ENCODE results near the gene CCL24.
"Not testable (repeated sequence)": the region's sequence is repeated elsewhere in the genome, so short reads cannot be mapped to it uniquely, and the experiment has no call there.

The CCL24 gene, protein sequence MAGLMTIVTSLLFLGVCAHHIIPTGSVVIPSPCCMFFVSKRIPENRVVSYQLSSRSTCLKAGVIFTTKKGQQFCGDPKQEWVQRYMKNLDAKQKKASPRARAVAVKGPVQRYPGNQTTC

DNA sequence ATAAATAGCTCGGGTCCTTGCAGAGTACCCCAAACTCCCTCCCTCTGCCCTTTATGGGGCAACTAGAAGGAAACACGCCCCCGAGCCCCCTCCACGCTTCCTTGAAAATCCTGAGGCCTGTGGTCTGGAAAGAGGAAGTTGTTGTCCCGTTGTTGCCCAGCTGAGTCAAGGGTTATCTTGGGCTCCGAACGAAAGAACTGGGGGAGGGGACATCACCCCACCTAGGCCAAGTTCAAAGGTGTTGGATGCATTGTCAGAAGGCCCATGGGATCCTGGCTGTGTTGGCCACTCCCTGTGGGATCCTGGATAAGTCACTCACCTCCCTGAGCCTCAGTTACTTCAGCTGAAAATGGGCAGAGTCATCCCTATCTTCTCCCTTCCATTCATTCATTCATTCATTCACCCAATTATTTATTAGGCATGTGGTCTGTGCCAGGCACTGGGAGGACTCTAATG is at the start of gene CCL24:
Gene CCL24 (minus strand): TSS at position 26 of the 456 bp plus-strand sequence. CDS start 91 bp downstream, outside the sequence.
- no peak for DNase-seq (ENCODE audit: low spot score)

DNA sequence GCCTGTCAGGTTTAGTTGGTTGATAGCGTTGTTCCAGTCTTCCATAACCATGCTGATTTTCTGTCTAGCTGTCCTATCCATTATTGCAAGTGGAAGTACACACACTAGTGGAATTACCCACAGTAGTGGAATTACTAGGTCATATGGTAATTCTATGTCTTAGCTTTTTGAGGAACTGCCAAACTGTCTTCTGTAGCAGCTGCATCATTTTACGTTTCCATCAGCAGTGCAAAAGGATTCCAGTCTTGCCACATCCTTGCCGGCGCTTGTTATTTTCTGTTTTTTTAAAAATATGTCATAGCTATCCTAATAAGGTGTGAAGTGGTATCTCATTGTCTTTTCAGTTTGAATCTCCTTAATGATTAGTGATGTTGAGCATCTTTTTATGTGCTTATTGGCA is 48.0 kb upstream of the CCL24 start:
- no peak for DNase-seq (ENCODE audit: low spot score)

DNA sequence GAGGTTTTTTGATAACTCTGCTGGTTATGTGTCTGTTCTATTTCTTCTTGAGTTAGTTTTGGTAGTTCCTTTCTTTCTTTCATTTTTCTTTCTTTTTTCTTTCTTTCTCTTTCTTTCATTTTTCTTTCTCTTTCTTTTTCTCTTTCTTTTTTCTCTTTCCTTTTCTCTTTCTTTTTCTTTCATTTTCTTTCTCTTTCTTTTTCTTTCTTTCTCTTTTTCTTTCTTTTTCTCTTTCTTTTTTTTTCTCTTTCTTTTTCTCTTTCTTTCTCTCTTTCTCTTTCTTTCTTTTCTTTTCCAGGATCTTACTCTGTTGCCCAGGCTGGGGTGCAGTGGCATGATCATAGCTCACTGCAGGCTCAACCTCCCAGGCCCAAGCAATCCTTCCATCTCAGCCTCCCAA is 44.8 kb upstream of the CCL24 start:
- no peak for DNase-seq (ENCODE audit: low spot score)

DNA sequence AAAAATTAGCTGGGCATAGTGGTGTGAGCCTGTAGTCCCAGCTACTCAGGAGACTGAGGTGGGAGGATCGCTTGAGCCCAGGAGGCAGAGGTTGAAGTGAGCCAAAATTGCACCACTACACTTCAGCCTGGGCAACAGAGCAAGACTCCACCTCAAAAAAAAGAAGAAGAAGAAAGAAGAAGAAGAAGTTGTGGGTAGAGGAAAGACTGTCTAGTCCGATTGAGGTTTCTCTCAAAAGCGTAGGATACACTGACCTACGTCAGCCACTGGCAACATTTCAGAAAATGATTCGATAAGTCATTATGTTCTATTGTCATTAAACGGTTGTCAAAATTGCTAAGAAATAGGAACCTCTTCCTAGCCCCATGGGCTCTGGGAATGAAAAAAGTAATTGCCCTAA is 42.9 kb upstream of the CCL24 start:
- no peak for DNase-seq (ENCODE audit: low spot score)

DNA sequence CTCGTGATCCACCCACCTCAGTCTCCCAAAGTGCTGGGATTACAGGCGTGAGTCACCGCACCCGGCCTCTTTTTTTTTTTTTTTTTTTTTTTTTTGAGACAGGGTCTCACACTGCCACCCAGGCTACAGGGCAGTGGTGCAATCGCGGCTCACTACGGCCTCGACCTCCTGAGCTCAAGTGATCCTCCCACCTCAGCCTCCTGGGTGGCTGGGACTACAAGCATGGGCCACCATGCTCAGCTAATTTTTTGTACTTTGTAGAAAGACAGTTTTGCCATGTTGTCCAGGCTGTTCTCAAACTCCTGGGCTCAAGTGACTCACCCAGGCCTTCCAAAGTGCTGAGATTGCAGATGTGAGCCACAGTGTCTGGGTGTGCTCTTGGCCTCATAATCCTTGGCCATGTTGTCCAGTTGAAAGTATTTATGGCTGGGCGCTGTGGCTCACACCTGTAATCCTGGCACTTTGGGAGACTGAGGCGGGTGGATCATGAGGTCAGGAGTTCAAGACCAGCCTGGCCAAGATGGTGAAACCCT is 41.3 kb upstream of the CCL24 start:
- DNase-seq (ENCODE audit: low spot score): not testable (repeated sequence)

DNA sequence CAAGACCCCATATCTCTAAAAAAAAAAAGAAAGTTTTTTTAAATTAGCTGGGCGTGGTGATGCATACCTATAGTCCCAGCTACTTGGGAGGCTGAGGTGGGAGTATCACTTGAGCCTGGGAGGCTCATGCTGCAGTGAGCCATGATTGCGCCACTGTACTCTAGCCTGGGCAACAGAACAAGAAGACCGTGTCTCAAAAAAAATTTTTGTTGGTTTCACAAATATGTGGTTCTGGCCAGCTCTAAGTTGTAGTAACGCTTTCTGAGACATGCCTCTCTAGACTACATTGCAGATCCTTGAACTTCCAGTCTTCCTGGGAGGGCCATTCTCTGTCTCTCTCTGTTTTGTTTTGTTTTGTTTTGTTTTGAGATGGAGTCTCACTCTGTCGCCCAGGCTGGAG is 40.6 kb upstream of the CCL24 start:
- DNase-seq (ENCODE audit: low spot score): no peak

DNA sequence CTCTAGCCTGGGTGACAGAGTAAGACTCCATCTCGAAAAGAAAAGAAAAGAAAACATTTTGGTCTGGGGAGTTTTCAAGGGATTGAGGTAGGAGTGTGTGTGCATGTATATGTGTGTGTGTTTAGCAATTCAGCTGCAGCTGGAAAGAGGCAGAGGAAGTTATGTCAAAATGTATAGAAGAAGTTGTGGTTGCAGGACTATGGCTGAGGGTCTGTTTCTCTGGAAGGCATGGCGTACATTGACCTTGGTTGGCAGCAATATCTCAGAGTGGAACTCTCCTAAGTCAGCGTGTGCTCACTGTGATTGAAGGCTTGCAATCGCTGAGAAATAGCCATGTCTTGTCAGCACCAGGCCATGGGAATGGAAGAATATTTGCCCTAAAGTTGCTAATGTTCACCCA is 36.6 kb upstream of the CCL24 start:
- no peak for DNase-seq (ENCODE audit: low spot score)

DNA sequence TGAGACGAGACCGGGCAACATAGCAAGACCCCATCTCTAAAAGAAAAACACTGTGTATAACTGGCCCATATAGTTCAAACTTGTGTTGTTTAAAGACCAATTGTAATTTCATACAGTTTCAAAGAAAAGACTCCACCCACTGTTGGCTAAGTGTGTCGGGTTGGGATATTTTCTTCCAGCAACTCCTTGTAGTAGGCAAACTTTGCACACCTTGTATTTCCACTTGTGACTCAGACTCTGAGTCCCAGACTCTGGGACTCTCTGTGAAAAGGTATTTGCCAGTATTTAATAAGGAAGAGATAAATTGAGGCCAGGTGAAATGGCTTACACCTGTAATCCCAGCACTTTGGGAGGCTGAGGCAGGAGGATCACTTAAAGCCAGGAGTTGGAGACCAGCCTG is 36.0 kb upstream of the CCL24 start:
- no peak for DNase-seq (ENCODE audit: low spot score)

DNA sequence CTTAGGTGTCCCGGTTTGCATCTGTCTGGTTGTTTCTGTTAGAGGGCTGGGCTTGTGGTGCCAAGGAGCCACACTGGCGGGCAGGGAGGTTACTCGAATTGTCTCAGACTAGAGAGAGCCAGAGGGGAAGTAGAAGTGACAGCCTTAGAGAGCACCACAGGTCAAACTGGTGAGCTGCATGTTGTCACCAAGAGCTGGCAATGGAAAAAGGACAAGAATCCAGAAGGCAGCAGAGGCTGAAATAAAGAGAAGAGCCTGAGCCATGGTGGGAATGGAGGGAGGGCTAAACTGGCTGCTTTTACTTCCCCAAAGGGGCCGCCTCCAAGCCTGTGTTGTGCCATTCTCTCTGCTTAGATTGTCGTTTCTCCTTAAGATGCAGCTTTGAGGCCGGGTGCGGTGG is 34.1 kb upstream of the CCL24 start:
- DNase-seq (ENCODE audit: low spot score): no peak

DNA sequence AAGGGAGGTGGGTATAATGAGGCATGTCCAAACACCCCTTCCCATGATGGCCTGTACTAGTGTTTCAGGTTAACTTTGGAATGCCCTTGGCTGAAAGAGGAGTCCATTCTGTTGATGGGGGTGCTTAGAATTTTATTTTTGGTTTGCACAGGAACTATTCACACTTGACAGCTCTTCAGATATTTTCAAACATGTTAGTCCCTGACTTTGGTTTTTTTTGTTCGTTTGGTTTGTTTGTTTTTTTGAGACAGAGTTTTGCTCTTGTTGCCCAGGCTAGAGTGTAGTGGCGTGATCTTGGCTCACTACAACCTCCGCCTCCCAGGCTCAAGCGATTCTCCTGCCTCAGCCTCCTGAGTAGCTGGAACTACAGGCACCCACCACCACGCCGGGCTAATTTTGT is 31.5 kb upstream of the CCL24 start:
- not testable (repeated sequence) for DNase-seq (ENCODE audit: low spot score)

DNA sequence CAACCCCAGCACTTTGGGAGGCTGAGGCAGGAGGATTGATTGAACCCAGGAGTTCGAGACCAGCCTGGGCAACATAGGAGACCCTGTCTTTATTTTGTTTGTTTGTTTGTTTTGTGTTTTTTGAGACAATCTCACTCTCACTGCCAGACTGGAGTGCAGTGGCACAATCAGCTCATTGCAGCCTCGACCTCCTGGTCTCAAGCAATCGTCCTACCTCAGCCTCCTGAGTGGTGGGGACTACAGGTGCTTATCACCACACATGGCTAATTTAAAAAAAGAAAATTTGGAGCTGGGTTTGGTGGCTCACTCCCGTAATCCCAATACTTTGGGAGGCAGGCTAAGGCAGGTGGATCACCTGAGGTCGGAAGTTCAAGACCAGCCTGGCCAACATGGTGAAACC is 30.6 kb upstream of the CCL24 start:
- no peak for DNase-seq (ENCODE audit: low spot score)

DNA sequence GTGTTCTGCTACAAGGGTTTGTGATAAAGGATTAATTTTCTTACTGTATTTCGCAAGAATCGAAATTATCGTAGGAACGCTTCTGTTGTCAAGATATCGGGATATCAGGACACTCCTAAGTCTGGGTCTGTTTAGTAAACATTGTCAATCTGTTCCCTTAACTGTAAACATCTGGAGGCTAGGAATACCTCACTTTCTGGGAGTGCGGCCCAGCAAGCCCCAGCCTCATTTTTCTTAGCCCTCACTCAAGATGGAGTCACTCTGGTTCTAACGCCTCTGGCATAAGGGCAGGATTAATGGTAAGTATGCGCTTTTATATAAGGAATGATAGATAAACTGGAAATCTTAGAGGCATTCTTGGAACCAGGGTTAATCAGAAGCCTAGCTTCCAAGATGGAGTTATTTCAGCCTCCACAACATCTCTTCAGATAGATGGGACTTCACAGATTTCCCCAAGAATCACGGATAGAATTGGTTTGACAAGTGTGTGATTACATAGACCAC is 30.1 kb upstream of the CCL24 start:
- no peak for DNase-seq (ENCODE audit: low spot score)

DNA sequence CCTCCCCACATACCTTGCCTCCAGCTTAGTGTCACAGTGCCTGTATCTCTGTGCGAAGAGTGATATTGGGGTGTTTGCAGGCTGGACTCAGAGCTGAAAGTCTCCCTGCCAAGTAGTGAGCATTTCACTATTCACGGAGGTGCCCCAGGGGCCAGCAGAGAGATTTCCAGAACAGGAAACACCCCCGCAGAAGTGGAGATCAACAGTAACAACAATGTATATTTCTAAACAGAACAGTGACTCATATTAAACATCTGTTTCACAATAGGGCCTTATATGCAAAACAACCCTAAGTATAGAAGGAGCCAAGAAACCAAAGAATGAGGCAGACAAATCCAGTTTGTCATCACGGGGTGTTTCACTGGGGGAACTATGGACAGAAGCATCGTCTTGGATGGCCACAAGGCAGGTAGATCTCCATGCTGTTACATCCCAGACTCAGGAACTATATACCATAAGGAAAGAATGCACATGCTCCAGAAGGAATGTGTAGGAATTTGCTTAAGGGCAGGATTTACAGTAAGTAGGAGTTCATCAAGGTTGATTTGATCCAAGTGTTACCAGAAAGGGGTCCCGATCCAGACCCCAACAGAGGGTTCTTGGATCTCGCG is 29.3 kb upstream of the CCL24 start:
- DNase-seq (ENCODE audit: low spot score): no peak

DNA sequence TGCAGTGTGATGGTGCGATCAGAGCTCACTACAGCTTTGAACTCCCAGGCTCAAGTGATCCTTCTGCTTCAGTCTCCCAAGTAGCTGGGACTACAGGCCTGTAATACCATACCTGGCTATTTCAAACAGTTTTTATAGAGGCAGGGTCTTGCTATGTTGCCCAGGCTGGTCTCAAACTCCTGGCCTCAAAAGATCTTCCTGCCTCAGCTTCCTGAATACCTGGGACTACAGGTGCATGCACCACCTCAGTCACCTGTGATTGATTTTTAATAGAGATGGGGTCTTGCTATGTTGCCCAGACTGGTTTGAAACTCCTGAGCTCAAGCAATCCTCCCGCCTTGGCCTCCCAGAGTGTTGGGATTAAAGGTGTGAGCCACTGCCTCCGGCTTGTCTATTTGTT is 26.4 kb upstream of the CCL24 start:
- DNase-seq (ENCODE audit: low spot score): no peak

DNA sequence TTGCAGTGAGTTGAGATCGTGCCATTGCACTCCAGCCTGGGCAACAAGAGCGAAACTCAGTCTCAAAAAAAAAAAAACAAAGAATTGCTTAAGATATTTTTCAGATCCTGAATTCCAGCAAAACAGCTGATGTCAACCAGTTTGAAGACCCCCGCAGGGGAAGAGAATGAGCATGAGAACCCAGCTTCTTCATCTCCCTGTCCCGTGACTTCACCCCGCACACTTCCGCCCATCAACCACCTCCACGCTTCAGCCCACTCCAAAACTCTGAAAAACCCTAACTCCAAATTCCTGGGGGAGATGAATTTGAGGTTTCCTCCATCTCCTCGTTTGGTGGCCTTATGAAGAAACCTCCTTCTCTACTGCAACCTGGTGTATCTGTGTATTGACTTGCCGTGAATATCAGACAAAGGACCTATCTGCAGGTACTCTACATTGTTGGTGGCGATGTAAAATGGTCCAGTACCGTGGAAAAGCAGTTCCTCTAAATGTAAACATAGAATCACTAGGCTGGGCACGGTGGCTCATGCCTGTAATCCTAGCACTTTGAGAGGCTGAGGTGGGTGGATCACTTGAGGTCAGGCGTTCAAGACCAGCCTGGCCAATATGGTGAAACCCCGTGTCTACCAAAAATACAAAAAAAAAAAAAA is 24.8 kb upstream of the CCL24 start:
- DNase-seq (ENCODE audit: low spot score): not testable (repeated sequence)

DNA sequence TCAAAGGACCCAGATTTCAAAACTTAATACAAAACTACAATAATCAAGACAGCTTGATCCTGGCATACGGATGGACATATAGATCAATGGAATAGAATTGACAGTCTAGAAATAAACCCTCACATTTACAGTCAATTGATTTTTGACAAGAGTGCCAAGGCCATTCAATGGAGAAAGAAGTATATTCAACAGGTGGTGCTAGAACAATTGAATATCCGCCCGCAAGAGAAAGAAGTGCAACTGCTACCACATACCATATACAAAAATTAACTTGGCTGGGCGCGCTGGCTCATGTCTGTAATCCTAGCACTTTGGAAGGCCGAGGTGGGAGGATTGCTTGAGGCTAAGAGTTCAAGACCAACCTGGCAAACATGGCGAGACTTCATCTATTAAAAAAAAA is 23.2 kb upstream of the CCL24 start:
- no peak for DNase-seq (ENCODE audit: low spot score)

DNA sequence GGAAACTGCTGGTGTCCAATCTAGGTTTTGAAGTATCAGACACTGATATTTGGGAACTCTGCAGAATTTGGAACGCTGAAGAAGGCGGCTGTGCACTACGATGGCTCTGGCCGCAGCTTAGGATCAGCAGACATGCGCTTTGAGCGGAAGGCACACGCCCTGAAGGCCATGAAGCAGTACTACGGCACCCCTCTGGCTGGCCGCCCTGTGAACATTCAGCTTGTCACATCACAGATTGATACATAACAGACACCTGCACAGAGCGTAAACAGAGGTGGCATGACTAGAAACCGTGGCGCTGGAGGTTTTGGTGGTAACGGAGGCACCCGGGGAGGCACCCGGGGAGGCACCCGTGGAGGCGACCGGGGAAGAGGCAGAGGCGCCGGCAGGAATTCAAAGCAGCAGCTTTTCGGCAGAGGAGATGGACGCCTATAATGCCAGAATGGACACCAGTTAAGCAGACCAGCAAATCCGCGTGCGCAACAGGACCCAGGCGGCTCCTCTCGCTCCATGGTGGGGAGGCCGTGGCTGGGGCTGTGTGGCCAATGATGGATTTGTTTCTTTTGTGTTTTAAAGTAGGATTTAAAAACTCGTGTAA is 22.2 kb upstream of the CCL24 start:
- DNase-seq (ENCODE audit: low spot score): no peak

DNA sequence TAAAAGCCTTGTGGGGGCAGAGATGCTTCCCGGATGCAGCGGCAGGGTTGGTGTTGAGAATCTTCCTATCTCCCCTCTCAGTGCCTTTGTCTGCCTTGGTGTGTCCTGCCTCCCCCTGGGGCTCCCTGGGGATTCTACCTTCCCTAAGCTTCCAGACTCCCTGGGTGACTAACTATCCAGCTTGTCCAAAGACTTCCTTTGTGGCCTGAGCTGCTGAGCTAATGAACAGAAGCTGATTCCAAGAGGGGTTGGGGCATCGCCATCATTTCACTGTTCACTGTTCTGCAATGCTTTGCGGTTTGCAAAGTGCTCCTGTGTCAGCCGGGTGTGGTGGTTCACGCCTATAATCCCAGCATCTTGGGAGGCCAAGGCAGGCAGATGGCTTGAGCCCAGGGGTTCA is 20.1 kb upstream of the CCL24 start:
- not testable (repeated sequence) for DNase-seq (ENCODE audit: low spot score)

DNA sequence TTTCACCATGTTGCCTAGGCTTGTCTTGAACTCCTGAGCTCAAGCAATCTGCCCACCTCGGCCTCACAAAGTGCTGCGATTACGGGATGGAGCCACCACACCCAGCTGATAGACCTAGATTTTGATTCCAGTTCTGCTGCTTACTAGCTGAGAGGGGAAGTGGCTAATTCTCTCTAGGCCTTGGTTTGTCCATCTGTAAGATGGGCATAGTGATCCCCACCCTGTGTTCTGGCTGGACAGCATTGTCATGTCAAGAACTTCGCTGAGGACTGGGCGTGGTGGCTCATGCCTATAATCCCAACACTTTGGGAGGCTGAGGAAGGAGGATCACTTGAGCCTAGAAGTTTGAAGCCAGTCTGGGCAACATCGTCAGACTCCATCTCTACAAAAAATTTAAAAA is 17.4 kb upstream of the CCL24 start:
- DNase-seq (ENCODE audit: low spot score): no peak

DNA sequence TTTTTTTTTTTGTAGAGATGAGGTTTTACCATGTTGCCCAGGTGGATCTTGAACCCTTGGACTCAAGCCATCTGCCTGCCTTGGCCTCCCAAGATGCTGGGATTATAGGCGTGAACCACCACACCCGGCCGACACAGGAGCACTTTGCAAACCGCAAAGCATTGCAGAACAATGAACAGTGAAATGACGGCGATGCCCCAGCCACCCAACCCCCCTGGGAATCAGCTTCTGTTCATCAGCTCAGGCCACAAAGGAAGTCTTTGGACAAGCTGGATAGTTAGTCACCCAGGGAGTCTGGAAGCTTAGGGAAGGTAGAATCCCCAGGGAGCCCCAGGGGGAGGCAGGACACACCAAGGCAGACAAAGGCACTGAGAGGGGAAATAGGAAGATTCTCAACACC is 16.1 kb upstream of the CCL24 start:
- not testable (repeated sequence) for DNase-seq (ENCODE audit: low spot score)

DNA sequence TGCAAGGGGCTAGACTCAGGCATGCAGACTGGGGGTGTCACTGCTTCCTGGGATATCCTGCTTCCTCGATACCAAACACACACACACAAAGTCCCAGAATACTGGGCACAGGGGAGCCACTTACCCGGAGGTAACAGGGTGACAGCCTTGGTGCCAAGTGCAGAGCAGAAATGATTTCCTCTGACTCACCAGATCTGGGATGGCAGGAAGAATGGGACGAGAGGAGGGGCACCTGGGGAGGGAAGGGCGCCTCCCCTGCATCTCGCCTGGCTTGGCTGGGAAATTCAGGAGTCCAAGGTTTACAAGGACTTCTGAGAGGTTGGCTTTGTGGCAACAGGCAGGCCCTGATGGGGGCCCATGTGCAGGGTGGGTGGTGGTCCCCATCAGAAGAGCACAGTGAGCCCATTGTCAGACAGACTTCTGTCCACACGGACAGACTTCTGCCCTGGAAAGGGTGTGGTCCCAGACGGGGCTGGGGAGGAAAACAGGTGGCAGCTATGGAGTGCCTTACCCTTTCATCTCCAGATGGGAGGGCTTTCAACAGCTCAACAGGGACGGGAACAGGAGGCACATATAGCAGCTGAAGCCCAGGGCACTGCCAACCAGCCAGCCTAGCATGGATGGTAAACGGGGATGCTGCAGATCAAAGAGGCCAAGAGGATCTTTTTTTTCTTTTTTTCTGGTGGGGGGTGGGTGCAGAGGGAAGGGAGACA is 9.7 kb upstream of the CCL24 start:
- no peak for DNase-seq (ENCODE audit: low spot score)

DNA sequence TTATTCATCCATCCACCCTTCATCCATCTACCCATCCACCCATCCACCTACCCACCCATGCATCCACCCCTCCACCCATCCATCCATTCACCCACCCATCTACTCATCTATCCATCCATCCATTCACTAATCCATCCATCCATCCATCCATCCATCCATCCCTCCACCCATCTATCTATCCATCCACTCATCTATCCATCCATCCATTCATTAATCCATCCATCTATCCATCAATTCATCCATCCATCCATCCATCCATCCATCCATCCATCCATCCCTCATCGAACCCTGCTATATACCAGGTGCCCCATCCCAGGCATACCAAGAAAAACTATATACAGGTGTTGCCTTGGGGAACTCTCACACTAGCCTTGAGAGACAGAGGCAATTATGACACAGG is 7.1 kb upstream of the CCL24 start:
- DNase-seq (ENCODE audit: low spot score): no peak

Data from Ammon's horn (tissue), 1 donor.